ENCODE results near the gene ZFP36L2.

ZFP36L2 gene

GRCh38 chr2:43214253-43214652 lies 12.2 kb downstream of the ZFP36L2 start:
- no peak overlapping the region for H3K27ac ChIP-seq (ENCODE audit: low read depth, low read length)
- no peaks in the 10 kb centered on the region for H3K79me2 ChIP-seq (ENCODE audit: control insufficient read depth, low read length)
- no peaks in the 10 kb centered on the region for H3K9me2 ChIP-seq (replicated peaks; ENCODE audit: control insufficient read depth, low read length)
- peaks cover 12% of the 10 kb centered on the region for H3F3A ChIP-seq (ENCODE audit: control insufficient read depth, insufficient read depth)
- H3K4me2 ChIP-seq (ENCODE audit: low read length), result no peak overlapping the region
- no peak overlapping the region for H3K4me3 ChIP-seq (ENCODE audit: low read length)
- H3K4me1 ChIP-seq (ENCODE audit: control insufficient read depth, low read length), result peaks cover 28% of the 10 kb centered on the region
- no peaks in the 10 kb centered on the region for H3K36me3 ChIP-seq (ENCODE audit: control insufficient read depth, low read length)
- no peaks in the 10 kb centered on the region for H3K27me3 ChIP-seq (ENCODE audit: control insufficient read depth, low read length)
- H3K9me3 ChIP-seq (ENCODE audit: control insufficient read depth, insufficient read depth, low read length), result no peaks in the 10 kb centered on the region
- TF ChIP-seq CTCF (IDR thresholded peaks at IDR 0.05; ENCODE audit: low read depth, low read length, poor library complexity, severe bottlenecking), result no peak
- no peak for TF ChIP-seq EZH2phosphoT487 (IDR thresholded peaks at IDR 0.05; ENCODE audit: borderline replicate concordance, low read length)
- no peaks in the 10 kb centered on the region for H4K20me1 ChIP-seq (ENCODE audit: control insufficient read depth, insufficient read depth, low read depth, low read length)

- H3K4me1 ChIP-seq (ENCODE audit: control insufficient read depth, low read length), result peaks cover 15% of the 10 kb centered on the region
Measured at GRCh38 chr2:43212931-43213330, 13.5 kb downstream of the ZFP36L2 start.

GRCh38 chr2:43212216-43212835 lies 14.1 kb downstream of the ZFP36L2 start:
- H3K4me2 ChIP-seq (ENCODE audit: low read length), result no peak overlapping the region
- peaks cover 14% of the 10 kb centered on the region for H3K4me1 ChIP-seq (ENCODE audit: control insufficient read depth, low read length)
- H4K20me1 ChIP-seq (ENCODE audit: control insufficient read depth, insufficient read depth, low read depth, low read length), result no peaks in the 10 kb centered on the region
- no peak overlapping the region for H3K4me3 ChIP-seq (ENCODE audit: low read length)
- TF ChIP-seq CTCF (IDR thresholded peaks at IDR 0.05; ENCODE audit: low read depth, low read length, poor library complexity, severe bottlenecking) (no peak), EZH2phosphoT487 (IDR thresholded peaks at IDR 0.05; ENCODE audit: borderline replicate concordance, low read length) (no peak)
- no peaks in the 10 kb centered on the region for H3K36me3 ChIP-seq (ENCODE audit: control insufficient read depth, low read length)
- H3K9me3 ChIP-seq (ENCODE audit: control insufficient read depth, insufficient read depth, low read length), result no peaks in the 10 kb centered on the region
- no peaks in the 10 kb centered on the region for H3K79me2 ChIP-seq (ENCODE audit: control insufficient read depth, low read length)
- no peaks in the 10 kb centered on the region for H3K27me3 ChIP-seq (ENCODE audit: control insufficient read depth, low read length)
- H3K9me2 ChIP-seq (replicated peaks; ENCODE audit: control insufficient read depth, low read length), result no peaks in the 10 kb centered on the region
- no peaks in the 10 kb centered on the region; the same call in 1 of the 2 replicates for H3F3A ChIP-seq (ENCODE audit: control insufficient read depth, insufficient read depth)
- no peak overlapping the region for H3K27ac ChIP-seq (ENCODE audit: low read depth, low read length)

More at GRCh38 chr2:43212931-43213330, 13.5 kb downstream of the ZFP36L2 start:
- H3K36me3 ChIP-seq (ENCODE audit: control insufficient read depth, low read length), result no peaks in the 10 kb centered on the region
- H3K27me3 ChIP-seq (ENCODE audit: control insufficient read depth, low read length), result no peaks in the 10 kb centered on the region
- no peak overlapping the region for H3K4me3 ChIP-seq (ENCODE audit: low read length)
- H3K79me2 ChIP-seq (ENCODE audit: control insufficient read depth, low read length), result no peaks in the 10 kb centered on the region
- no peaks in the 10 kb centered on the region for H4K20me1 ChIP-seq (ENCODE audit: control insufficient read depth, insufficient read depth, low read depth, low read length)
- H3F3A ChIP-seq (ENCODE audit: control insufficient read depth, insufficient read depth), result no peaks in the 10 kb centered on the region; the same call in 1 of the 2 replicates
- no peaks in the 10 kb centered on the region for H3K9me2 ChIP-seq (replicated peaks; ENCODE audit: control insufficient read depth, low read length)
- TF ChIP-seq CTCF (IDR thresholded peaks at IDR 0.05; ENCODE audit: low read depth, low read length, poor library complexity, severe bottlenecking) (no peak), EZH2phosphoT487 (IDR thresholded peaks at IDR 0.05; ENCODE audit: borderline replicate concordance, low read length) (no peak)
- no peak overlapping the region for H3K4me2 ChIP-seq (ENCODE audit: low read length)
- H3K27ac ChIP-seq (ENCODE audit: low read depth, low read length), result no peak overlapping the region
- H3K9me3 ChIP-seq (ENCODE audit: control insufficient read depth, insufficient read depth, low read length), result no peaks in the 10 kb centered on the region

All from DOHH2 (cell line).